ENCODE measurements around the gene BCAM.

DNA sequence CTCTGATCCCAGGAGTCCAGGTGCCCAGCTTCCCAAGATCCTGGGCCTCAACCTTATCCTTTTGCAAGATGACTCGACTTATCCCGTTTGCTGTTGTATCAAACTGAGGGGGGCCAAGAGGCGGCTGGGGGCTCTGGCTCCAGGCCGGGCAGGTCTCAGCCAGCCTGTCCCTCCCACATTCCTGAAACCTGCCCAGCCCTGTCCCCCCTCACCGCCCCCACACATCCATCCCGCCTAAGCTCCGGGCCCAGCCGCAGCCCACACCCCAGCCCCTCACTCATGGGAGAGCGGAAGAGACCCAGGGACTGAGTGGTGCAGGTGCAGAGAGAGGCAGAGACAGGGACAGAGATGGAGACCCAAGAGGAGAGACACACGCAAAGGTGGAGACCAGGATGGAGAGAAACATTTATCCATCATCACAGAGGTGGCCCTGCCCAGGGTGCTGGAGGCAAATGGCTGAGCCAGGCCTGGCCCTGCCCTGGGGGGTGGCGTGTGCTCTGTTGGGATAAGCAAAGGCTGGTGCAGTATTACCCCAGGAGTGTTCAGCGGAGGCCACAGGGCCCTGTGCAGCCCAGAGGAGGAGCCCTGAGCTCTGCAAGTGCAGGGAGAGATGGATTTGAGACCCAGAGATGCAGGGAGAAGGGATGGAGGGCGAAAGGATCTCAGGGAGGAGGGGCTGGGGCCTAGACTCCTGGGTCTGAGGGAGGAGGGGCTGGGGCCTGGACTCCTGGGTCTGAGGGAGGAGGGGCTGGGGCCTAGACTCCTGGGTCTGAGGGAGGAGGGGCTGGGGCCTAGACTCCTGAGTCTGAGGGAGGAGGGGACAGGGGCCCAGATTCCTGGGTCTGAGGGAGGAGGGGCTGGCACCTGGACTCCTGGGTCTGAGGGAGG lies 1.6 kb downstream of the BCAM start:
- TF ChIP-seq, protein P1, sequence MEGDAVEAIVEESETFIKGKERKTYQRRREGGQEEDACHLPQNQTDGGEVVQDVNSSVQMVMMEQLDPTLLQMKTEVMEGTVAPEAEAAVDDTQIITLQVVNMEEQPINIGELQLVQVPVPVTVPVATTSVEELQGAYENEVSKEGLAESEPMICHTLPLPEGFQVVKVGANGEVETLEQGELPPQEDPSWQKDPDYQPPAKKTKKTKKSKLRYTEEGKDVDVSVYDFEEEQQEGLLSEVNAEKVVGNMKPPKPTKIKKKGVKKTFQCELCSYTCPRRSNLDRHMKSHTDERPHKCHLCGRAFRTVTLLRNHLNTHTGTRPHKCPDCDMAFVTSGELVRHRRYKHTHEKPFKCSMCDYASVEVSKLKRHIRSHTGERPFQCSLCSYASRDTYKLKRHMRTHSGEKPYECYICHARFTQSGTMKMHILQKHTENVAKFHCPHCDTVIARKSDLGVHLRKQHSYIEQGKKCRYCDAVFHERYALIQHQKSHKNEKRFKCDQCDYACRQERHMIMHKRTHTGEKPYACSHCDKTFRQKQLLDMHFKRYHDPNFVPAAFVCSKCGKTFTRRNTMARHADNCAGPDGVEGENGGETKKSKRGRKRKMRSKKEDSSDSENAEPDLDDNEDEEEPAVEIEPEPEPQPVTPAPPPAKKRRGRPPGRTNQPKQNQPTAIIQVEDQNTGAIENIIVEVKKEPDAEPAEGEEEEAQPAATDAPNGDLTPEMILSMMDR (conservative IDR thresholded peaks at IDR 0.05; ENCODE audit: low read length): no peak
- TF ChIP-seq EZH2phosphoT487 (IDR thresholded peaks at IDR 0.05; ENCODE audit: borderline replicate concordance, low read depth, low read length): no peak
